Subcutaneous abdominal adipose tissue (tissue), 5 donors: Measurements from ENCODE around the gene GARS1.

Experiments used
- H3K27ac ChIP-seq: one replicate; pipeline ENCODE4 v1.7.0; 2013; ENCODE audit warnings: low read depth, mild to moderate bottlenecking, inconsistent platforms, low read length, moderate library complexity
- H3K27me3 ChIP-seq, 5 donors: one replicate each; pipeline ENCODE4 v1.7.0; 2013; ENCODE audit warnings: low read length in 5 of 5, inconsistent platforms in 1 of 5; ENCODE audit not compliant: control insufficient read depth in 5 of 5, insufficient read depth in 4 of 5
- H3K36me3 ChIP-seq, 5 donors: one replicate each; pipeline ENCODE4 v1.7.0; 2013; ENCODE audit warnings: low read length in 5 of 5; ENCODE audit not compliant: control insufficient read depth in 5 of 5, insufficient read depth in 5 of 5
- H3K4me1 ChIP-seq, 5 donors: one replicate each; pipeline ENCODE4 v1.7.0; 2013; ENCODE audit warnings: low read length in 5 of 5, mild to moderate bottlenecking in 3 of 5, moderate library complexity in 1 of 5; ENCODE audit not compliant: control insufficient read depth in 5 of 5, insufficient read depth in 5 of 5
- H3K4me3 ChIP-seq, 5 donors: one replicate each; pipeline ENCODE4 v1.7.0; 2013; ENCODE audit warnings: low read length in 5 of 5, low read depth in 1 of 5
- H3K9ac ChIP-seq, 5 donors: one replicate each; pipeline ENCODE4 v1.7.0; 2013; ENCODE audit warnings: low read length in 5 of 5, mild to moderate bottlenecking in 4 of 5, moderate library complexity in 3 of 5
- H3K9me3 ChIP-seq, 5 donors: one replicate each; pipeline ENCODE4 v1.7.0; 2013; ENCODE audit warnings: low read length in 5 of 5; ENCODE audit not compliant: control insufficient read depth in 5 of 5
- donor health status: healthy.
- donor health status: healthy.
- donor health status: healthy.
- donor health status: healthy.
- donor health status: healthy.

The GARS1 gene

GRCh38 chr7:30595436-30596013, 847 bp downstream of the GARS1 start:
- Histone ChIP-seq H3K4me3 (peak overlapping the region; percentile 86 to 99 (median 98)), H3K9ac (peak overlapping the region; percentile 75 to 99 (median 93)), H3K27me3 (no peaks in the 10 kb centered on the region), H3K27ac (peak overlapping the region; percentile 99), H3K4me1 (peaks cover 0 to 41% (median 35%) of the 10 kb centered on the region in 5 donors), H3K9me3 (no peaks in the 10 kb centered on the region), H3K36me3 (peaks cover 6 to 11% (median 9%) of the 10 kb centered on the region in 5 donors)

GRCh38 chr7:30596014-30596641, 1.4 kb downstream of the GARS1 start:
- Histone ChIP-seq H3K9me3 (no peaks in the 10 kb centered on the region), H3K9ac (peak overlapping the region; percentile 75 to 99 (median 93)), H3K36me3 (peaks cover 12 to 16% (median 14%) of the 10 kb centered on the region in 5 donors), H3K4me1 (peaks cover 0 to 41% (median 35%) of the 10 kb centered on the region in 5 donors), H3K27me3 (no peaks in the 10 kb centered on the region), H3K27ac (peak overlapping the region; percentile 99), H3K4me3 (peak overlapping the region; percentile 86 to 99 (median 98))

DNA sequence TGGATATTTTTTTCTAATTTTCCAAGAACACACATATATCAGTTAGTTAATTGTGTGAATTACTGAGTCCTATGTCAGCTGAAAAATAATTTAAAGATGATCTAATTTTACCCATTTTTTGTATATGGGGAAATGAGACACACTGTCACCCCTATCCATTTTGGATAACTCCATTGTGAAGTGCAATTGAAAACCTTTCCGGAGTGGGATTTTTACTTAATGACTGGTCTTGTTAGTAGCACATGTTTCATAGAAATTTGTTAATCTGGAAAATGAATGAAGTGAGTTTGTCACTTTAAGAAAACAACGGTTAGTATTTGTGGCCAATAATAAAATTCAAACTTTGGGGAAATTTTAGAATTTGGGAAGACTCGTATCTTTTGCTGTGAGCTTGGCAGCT, 2.0 kb downstream of the GARS1 start:
- no peak overlapping the region for H3K27ac ChIP-seq
- H3K36me3 ChIP-seq = peaks cover 15 to 22% (median 18%) of the 10 kb centered on the region in 5 donors
- H3K4me3 ChIP-seq = peak overlapping the region; percentile 86 to 99 (median 98)
- peaks cover 0 to 41% (median 35%) of the 10 kb centered on the region in 5 donors for H3K4me1 ChIP-seq
- no peaks in the 10 kb centered on the region for H3K9me3 ChIP-seq
- peak overlapping the region in 4 of 5 donors; percentile 54 to 99 (median 92) for H3K9ac ChIP-seq
- H3K27me3 ChIP-seq = no peaks in the 10 kb centered on the region

GRCh38 chr7:30598121-30598876, 3.6 kb downstream of the GARS1 start:
- H3K27ac ChIP-seq = no peak overlapping the region
- H3K4me3 ChIP-seq = no peak overlapping the region
- peak overlapping the region in 1 of 5 donors; percentile 46 for H3K9ac ChIP-seq
- peaks cover 0 to 41% (median 35%) of the 10 kb centered on the region in 5 donors for H3K4me1 ChIP-seq
- peaks cover 16 to 32% (median 28%) of the 10 kb centered on the region in 5 donors for H3K36me3 ChIP-seq
- H3K9me3 ChIP-seq = no peaks in the 10 kb centered on the region
- H3K27me3 ChIP-seq = no peaks in the 10 kb centered on the region

DNA sequence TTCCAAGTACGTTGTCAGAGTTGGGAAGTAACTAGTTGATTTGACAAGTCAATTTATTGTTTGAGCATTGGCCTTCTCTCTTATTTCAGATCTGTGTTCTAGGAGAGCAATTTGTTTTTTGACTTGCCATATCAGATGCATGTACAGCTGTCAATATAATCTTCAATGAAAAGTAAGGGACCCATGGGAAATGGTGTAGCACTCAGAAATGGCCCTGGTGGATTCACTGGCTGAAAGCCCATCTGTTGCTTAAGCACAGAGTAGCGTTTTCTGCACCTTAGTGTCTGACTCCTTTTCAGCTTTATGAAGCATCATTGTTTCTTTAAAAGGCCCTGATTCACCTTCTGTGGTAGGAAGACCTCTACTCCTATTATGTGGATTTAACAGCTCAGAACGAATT, 10.2 kb downstream of the GARS1 start:
- Histone ChIP-seq H3K36me3 (peaks cover 48 to 77% (median 62%) of the 10 kb centered on the region in 5 donors), H3K27ac (no peak overlapping the region), H3K4me3 (no peak overlapping the region), H3K4me1 (no peaks in the 10 kb centered on the region), H3K9me3 (no peaks in the 10 kb centered on the region), H3K27me3 (no peaks in the 10 kb centered on the region), H3K9ac (no peak overlapping the region)

GRCh38 chr7:30605832-30606231, 11.2 kb downstream of the GARS1 start:
- Histone ChIP-seq H3K4me1 (no peaks in the 10 kb centered on the region), H3K4me3 (no peak overlapping the region), H3K9ac (no peak overlapping the region), H3K27me3 (no peaks in the 10 kb centered on the region), H3K36me3 (peaks cover 44 to 73% (median 56%) of the 10 kb centered on the region in 5 donors), H3K27ac (no peak overlapping the region), H3K9me3 (no peaks in the 10 kb centered on the region)

GRCh38 chr7:30612658-30613265, 18.1 kb downstream of the GARS1 start:
- no peaks in the 10 kb centered on the region for H3K27me3 ChIP-seq
- peaks cover 52 to 65% (median 61%) of the 10 kb centered on the region in 5 donors for H3K36me3 ChIP-seq
- H3K4me1 ChIP-seq = no peaks in the 10 kb centered on the region
- no peaks in the 10 kb centered on the region for H3K9me3 ChIP-seq
- no peak overlapping the region for H3K9ac ChIP-seq
- H3K27ac ChIP-seq = no peak overlapping the region
- no peak overlapping the region for H3K4me3 ChIP-seq

GRCh38 chr7:30613366-30614325, 19.0 kb downstream of the GARS1 start:
- H3K4me1 ChIP-seq = no peaks in the 10 kb centered on the region
- no peaks in the 10 kb centered on the region for H3K27me3 ChIP-seq
- peaks cover 53 to 71% (median 55%) of the 10 kb centered on the region in 5 donors for H3K36me3 ChIP-seq
- H3K4me3 ChIP-seq = no peak overlapping the region
- H3K9me3 ChIP-seq = no peaks in the 10 kb centered on the region
- H3K9ac ChIP-seq = no peak overlapping the region
- H3K27ac ChIP-seq = no peak overlapping the region

DNA sequence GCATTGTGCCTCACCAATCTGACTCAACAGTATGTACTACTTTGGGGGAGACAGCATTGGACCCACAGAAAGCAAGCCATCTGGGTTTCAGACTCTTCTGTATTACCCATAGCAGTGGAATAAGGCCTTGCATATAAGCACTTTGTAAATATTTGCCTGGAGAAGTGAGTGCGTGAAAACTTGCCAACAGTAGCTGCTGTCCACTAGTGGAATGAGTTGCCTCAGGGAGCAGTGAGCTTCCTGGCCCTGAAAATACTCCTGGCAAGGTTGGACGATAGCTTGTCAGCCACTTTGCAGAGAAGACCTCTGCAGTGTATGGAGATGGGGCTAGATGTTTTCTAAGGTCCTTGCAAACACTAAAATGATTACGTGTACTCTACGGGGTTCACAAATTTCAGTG, 21.6 kb downstream of the GARS1 start:
- H3K4me1 ChIP-seq = no peaks in the 10 kb centered on the region
- H3K36me3 ChIP-seq = peaks cover 50 to 75% (median 66%) of the 10 kb centered on the region in 5 donors
- no peak overlapping the region for H3K27ac ChIP-seq
- H3K27me3 ChIP-seq = no peaks in the 10 kb centered on the region
- H3K9me3 ChIP-seq = no peaks in the 10 kb centered on the region
- no peak overlapping the region for H3K9ac ChIP-seq
- no peak overlapping the region for H3K4me3 ChIP-seq
